ENCODE measurements around the gene PSMF1.
"Not testable (repeated sequence)": the region's sequence is repeated elsewhere in the genome, so short reads cannot be mapped to it uniquely, and the experiment has no call there.

The PSMF1 gene

DNA sequence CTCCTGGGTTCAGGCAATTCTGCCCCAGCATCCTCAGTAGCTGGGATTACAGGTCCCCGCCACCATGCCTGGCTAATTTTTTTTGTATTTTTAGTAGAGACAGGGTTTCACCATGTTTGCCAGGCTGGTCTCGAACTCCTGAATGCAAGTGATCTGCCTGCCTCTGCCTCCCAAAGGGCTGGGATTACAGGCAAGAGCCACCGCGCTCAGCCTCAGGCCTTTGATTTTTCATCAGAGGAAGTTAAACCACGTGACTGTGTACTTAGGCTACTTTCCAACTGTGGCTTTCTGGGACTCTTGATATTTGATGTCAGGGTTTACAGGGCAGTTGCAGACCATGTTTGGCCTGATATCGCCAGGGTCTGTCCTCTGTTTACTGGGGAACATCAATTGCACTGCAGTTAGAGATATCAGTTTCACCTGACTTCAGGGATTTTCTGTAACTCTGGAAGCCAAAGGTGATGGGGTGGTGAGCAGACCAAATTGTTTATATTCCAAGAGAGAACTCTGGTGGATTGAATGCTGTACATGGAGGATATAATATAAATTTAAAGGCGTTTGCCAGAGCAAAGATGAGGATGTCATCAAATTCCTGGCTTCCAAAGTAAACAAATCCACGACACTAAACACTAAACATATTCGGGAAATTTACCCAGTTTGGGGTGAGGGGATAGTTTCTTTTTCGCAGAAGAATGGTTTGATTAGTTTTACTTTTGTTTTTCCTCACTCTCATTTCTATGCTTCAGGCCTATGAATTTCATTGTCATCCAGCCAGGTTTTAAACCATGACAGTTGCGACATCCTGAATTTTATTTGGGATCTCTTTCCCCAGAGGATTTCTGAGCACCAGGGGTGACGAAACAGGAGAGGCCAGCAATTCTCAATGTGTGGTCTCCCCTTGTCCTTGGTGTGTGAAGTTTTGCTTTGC, 4.2 kb downstream of the PSMF1 start:
- no peak for DNase-seq (ENCODE audit: low read depth, low spot score)

DNA sequence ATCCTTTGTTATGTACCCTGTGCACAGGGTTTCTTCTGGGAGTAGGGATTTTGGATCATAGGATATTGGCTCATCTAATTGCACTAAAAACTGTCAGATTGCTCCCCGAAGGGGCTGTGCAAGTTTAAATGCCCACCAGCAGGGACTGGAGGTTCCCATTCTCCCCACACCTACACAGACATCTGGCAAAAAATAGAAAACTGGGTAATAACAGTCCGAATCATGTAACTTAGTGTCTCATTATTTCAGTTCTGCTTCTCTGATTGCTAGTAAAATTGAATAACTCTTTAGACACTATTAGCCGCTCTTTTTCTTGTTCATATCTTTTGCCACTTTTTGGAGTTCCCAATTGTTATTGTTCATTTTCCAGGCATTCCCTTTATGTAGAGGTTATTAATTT, 5.3 kb downstream of the PSMF1 start:
- no peak for DNase-seq (ENCODE audit: low read depth, low spot score)

DNA sequence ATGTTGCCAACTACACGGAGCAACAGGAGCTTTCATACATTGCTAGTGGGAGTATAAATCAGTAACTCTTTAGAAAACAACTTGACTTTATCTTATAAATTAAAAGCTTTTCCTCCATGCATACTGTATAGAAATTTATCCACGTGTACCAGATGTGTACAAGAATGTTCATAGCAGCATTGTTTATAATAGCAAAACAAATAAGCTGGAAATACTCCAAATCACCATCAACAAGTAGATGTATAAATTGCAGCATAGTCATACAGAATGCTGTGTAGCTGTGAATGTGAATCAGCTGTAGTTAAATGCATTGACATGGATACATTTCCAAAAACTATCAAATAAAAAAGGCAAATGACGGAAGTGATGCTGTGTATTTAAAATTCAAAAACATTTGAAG, 6.0 kb downstream of the PSMF1 start:
- DNase-seq (ENCODE audit: low read depth, low spot score) = no peak

DNA sequence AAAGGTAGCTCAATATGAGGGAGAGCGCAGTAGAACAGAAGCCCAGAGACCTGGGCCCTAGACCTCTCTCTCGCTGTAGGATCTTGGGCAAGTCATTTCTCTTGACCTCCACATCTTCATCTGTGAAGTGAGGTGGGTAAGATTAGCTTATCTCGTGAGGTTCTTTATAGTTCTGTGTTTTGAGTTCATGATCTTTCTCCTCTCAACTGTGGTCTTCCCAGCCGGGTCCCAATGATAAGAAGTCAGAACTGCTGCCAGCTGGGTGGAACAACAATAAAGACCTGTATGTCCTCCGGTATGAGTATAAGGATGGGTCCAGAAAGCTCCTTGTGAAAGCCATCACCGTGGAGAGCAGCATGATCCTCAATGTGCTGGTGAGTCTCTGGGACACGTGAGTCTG, 6.9 kb downstream of the PSMF1 start:
- DNase-seq (ENCODE audit: low read depth, low spot score) = no peak

DNA sequence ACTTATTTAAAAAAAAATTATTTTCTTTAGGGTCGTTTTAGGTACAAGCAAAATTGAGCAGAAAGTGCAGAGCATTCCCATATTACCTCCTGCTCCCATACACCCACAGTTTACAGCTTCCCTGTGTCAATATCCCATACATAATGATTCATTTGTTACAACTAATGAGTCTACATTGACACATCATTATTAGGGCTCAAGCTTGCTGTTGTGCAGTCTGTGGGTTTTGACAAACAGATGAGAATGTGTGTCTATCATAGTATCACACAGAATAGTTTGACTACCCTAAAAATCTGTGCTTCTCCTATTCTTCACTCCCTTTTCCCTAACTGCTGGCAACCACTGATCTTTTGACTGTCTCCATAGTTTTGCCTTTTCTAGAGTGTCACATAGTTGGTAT, 9.4 kb downstream of the PSMF1 start:
- no peak for DNase-seq (ENCODE audit: low read depth, low spot score)

DNA sequence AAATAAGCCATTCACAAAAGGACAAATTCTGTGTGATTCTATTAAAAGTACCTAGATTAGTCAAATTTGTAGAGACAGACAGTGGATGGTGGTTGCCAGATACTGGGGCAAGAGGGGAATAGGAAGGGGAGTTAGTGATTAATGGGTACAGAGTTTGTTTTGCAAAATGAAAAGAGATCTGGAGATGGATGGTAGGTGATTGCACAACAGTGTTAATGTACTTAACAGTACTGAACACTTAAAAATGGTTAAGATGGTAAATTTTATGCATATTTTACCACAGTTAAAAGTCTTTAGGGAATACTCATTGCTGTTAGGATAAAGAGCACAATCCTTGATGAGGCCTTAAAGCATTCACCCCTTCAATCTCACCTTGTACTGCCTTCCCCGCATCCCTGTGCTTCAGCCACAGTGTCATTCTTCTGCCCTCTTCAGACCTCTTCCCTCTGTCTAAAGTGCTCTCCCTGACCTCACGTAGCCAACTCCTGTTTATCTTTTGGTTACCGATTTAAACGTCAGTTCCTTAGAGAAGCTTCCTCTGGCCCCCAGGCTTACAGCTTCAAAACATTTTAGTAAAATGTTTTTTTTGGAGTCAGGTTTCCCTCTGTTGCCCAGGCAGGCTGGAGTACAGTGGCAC, 11.8 kb downstream of the PSMF1 start:
- DNase-seq (ENCODE audit: low read depth, low spot score) = no peak

DNA sequence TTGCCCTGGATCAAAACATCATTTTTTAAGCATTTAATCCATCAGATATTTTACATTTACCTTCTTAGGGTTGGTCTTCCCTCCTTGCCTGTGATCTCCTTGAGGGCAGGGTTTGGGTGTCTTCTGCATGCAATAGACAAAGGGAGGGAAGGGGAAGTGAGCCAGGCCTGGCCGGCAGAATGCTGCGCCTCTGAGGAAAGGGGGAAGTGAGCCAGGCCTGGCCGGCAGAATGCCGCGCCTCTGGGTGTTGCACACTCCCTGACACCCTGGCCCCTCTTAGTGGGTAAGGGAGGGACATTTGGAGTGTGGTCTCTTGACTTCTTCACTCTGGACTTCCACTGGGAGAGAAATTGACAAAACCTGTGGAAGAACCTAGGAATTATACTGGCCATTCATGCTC, 12.4 kb downstream of the PSMF1 start:
- no peak for DNase-seq (ENCODE audit: low read depth, low spot score)

DNA sequence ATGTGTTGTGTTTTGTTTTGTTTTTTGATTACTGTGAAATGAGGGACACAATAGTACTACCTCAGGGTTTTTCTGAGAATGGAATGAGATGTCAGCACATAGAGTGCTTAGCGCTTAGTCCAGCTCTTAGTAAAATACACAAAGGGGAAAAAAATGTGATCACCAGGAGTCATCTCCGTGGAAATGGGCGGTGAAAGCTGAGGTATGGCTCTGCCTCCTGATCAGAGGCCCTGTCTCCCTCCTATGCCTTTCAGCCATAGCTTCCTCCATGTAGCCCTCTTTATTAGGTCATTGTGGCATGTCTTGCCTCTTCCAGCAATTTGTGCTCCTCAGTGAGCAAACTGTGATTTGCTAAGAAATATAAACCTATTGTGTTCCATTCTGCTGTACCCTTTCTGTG, 13.0 kb downstream of the PSMF1 start:
- DNase-seq (ENCODE audit: low read depth, low spot score) = no peak

DNA sequence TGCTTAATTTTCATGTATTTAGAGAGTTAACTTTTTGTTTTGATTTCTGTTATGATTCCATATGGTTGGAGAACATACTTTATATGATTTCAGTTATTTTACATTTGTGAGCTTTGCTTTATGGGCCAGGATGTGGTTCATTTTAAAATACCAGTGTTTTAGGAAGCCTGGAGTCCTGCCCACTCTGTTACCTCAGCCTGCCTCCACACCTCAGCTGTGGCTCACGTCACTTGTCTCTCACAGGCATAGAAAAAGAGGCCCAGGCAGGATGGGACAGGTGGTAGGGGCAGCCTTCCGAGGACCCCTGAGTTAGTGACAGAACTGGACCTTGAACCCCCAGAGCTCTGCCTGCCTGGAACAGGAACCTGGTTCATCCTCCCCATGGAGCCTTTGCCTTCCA, 16.0 kb downstream of the PSMF1 start:
- no peak for DNase-seq (ENCODE audit: low read depth, low spot score)

DNA sequence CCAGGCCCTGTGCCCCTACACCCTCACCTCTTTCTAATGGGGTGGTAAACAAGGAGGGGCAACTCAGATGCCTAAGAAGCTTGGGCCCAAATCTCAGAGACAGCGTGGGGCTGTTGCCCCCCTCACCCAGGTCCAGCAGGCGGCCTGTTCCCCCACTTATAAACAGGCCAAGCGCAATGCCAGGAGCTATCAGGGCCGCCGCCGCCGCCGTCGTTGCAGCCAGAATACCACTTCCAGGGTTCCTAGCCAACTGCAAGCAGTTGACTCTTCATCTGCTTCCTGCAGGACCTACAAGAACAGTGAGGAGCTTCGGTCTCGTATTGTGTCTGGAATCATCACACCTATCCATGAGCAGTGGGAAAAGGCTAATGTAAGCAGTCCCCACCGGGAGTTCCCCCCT, 16.4 kb downstream of the PSMF1 start:
- no peak for DNase-seq (ENCODE audit: low read depth, low spot score)

DNA sequence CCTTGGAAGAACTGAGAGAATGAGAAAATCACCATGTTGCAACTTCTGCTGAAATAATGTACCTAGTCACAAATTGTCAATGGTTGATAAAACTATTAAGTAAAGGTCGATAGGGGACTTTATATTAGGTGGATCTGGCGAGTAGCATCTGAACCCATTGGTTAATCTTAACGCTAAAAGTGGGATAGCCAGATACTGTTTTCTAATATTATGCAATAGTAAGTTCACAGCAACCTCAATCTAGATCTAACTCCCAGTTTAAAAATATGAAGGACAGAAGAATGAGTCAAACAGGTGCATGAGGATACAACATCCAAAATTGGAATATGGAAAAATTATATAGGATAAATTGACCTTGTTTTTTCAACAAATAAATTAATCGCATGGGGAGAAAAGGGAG, 18.8 kb downstream of the PSMF1 start:
- no peak for DNase-seq (ENCODE audit: low read depth, low spot score)

DNA sequence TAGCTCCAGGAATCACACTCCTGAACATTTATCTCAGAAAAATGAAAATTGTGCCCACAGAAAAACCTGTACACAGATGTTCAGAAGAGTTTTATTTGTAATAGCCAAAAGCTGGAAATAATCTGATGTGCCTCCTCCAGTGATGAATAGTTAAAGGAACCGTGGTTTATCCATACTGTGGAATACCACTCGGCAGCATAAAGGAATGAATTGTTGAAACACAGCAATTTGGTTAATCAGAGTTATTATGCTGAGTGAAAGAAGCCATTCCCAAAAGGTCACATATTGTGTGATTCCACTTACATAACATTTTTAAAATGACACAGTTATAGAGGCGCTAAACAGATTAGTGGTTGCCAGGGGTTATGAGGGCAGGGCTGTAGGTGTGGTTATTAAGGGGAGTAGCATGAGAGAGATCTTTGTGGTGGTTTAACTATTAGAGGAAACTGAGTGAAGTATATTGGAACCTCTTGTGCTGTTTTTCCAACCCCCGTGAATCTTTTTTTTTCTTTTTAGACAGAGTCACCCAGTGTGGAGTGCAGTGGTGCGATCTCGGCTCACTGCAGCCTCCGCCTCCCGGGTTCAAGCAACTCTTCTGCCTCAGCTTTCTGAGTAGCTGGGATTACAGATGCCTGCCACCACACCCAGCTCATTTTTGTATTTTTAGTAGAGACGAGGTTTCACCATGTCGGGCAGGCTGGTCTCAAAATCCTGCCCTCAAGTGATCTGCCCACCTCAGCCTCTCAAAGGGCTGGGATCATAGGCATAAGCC, 26.2 kb downstream of the PSMF1 start:
- DNase-seq (ENCODE audit: low read depth, low spot score) = no peak

DNA sequence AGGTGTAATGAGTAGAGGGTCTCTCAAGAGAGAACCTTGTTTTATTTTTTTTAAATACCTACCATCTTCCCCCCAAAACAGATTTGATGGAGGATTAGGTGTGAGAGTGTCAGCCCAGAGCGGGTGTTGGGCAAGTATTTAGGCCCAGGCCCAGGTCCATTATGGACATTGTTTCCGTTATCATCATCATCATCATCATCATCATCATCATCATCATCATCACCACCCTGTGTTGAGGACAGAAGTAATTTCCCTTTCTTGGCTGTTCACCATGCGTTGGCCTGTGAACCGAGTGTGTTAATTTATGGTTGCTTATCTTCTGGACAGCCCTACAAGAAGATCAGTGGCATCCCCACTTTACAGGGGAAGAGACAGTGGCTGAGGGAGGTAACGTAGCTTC, 28.6 kb downstream of the PSMF1 start:
- no peak for DNase-seq (ENCODE audit: low read depth, low spot score)

DNA sequence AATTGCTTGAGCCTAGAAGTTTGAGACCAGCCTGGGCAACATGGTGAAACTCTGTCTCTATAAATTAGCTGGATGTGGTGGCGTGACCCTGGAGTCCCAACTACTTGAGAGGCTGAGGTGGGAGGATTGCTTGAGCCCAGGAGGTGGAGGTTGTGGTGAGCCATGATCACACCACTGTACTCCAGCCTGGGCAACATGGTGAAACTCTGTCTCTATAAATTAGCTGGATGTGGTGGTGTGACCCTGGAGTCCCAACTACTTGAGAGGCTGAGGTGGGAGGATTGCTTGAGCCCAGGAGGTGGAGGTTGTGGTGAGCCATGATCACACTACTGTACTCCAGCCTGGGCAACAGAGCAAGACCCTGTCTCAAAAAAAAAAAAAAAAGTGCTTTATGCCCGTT, 31.4 kb downstream of the PSMF1 start:
- not testable (repeated sequence) for DNase-seq (ENCODE audit: low read depth, low spot score)

DNA sequence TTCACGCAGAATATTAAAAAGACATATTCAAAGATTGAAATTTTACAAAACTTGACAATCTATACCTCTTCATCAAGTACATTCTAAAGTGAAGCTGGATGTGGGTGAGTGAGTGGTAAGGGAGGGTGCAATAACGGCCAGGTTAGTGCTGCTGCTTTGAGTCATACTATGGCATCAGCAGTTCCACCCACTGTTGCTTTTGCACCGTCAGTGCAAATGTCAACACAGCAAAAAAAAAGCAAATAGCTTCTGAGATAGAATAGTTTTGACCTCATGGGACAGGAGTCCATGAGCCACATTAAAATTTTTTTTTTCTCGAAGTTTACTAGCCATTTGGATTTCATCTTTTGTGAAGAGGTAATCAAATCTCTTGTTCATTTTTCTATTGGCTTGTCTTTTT, 31.8 kb downstream of the PSMF1 start:
- DNase-seq (ENCODE audit: low read depth, low spot score) = no peak

DNA sequence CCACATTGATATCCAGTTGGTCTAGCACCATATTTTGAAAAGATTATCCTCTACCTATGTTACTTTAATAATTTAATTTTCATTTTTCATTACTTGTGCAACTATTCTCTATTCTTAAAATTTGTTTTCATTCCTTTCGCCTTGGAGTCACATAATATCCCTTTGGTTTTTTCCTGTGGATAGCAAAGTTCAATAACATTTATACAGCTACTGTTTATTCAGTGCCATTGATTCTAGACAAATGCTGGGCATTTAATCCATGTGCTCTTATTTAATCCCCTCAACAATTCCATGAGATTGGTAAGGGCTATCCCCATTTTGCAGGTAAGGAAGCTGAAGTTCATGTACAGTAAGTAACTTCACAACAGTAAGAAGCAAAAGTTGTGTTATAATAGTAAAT, 32.6 kb downstream of the PSMF1 start:
- no peak for DNase-seq (ENCODE audit: low read depth, low spot score)

DNA sequence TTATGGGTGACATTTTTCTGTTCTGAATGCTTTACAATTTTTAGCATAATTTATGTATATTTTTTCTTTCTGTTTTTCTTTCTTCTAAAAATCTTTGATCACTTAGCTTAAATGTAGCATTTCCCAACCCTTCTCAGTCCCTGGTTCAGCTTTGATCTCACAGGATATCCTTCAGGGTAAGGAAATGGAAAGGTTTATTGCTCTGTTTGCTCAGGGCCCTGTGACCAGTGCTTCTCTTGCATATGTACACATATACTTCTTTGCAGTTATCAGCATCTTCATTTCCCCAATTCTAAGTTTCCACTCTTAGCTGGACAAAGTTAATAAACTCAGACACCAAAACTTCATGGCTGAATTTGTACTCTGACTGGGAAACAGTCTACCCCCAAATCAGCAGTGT, 35.8 kb downstream of the PSMF1 start:
- DNase-seq (ENCODE audit: low read depth, low spot score) = no peak

DNA sequence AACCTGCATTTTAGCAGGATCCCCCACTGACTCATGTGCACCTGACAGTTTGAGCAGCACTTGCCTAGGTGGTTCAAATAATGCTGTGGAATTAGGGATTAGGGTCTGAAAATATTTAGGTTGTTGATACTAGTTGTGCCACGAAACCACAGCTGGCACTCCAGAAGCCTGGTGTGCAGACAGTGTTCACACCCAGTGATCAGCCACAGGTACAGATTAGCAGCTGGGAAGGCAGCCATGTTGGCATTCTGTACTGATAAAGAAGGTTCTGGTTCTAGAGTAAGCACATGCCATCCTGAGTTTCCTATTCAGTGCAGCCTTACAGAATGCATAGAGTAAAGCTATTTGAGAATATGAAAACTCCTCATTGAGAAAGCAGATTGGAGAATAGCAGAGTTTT, 36.3 kb downstream of the PSMF1 start:
- no peak for DNase-seq (ENCODE audit: low read depth, low spot score)

DNA sequence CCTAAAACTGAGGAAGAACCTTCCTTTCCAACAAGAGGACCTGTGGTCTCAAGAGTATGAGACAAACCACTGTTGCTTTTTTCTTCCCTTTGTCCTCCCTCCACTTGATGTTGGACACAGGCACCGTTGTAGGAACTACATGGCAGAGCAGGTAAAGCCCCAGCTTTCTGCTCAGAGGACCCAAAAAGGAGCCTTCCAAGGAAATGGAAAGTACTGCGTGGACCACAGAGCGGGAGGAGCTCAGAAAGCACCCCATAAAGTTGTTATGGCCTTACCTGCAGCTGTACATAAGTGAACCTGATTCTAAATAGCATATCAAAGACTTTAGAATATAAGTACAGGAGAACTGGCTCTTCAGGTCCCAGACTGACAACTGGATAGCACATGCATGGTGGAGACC, 36.9 kb downstream of the PSMF1 start:
- no peak for DNase-seq (ENCODE audit: low read depth, low spot score)

DNA sequence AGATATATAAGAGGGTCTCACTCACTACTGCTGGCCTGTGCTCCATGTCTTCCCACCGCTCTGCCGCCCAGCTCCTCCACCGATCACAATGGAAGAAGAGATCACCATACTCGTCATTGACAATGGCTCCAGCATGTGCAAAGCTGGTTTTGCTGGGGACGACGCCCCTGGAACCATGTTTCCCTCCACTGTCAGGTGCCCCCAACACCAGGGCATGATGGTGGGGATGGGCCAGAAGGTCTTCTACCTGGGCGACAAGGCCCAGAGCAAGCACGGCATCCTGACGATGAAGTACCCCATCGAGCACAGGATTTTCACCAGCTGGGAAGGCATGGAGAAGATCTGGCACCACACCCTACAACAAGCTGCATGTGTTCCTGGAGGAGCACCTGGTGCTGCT, 42.1 kb downstream of the PSMF1 start:
- DNase-seq (ENCODE audit: low read depth, low spot score) = no peak

DNA sequence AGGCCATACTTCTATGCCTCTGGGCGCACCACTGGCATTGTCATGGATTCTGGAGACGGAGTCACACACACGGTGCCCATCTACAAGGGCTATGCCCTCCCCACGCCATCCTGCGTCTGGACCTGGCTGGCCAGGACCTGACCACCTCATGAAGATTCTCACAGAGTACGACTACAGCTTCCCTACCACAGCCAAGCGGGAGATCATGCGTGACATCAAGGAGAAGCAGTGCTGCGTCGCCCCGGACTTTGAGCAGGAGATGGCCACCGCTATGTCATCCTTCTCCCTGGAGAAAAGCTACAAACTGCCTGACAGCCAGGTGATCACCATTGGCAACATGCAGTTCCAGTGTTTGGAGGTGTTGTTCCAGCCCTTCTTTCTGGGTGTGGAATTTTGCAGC, 42.6 kb downstream of the PSMF1 start:
- DNase-seq (ENCODE audit: low read depth, low spot score) = no peak

DNA sequence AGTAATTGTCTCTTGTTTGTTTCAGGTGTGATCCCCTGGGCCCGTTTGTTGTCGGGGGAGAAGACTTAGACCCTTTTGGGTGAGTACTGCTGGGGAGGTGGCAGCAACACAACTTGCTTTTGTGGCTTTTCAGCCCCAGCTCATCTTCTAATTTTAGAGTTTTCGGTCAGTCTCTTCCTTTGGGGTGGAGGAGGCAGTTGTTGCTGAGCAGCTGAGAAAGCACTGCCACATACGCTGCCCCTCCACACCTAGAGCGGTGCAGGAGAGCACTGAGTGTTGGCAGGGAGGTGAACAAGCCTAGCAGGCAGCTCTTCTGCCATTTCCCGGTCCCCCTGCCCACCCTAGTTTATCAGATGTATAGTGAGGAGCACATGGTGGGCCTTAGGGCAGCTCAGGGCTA, 44.7 kb downstream of the PSMF1 start:
- DNase-seq (ENCODE audit: low read depth, low spot score) = no peak

DNA sequence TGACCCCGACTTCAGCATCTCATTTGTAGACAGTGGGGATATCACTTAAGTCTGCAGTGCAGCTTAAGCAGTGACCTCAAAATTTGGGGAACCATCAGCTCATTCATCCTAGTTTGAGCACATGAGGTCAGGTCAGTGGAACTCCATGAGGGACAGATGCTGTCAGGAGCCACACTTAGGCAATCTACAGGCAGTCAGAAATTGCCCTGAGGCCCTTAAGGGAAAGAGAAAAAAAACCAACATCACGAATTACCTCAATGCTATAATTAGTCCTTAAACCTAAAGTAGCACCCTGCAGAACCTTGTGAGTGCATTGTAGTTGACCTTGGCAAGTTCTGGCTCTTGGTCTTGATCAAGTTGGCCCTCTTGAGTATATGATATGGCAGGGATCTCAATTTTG, 45.3 kb downstream of the PSMF1 start:
- no peak for DNase-seq (ENCODE audit: low read depth, low spot score)
